GM18861 (cell line): Measurements from ENCODE around the gene CYP2S1.

Experiments
- ATAC-seq: cut with Tn5 transposase; IDR thresholded peaks from one replicate; pipeline ENCODE4 v1.9.1; 2021; ENCODE audit not compliant: unreplicated experiment

Gene CYP2S1

DNA sequence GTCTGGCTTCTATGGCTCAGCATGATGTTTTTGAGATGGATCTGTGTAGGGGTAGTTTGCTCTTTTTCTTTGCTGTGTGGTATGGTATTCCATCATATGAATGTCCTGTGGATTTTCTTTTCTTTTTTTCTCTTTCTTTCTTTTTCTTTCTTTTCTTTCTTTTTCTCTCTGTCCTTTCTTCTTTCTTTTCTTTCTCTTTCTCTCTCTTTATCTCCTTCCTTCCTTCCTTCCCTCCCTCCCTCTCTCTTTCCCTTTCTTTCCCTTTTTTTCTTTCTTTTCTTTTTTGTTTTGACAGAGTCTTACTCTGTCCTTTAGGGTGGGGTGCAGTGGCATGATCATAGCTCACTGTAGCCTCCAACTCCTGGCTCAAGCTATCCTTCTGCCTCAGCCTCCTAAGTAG is 62.2 kb downstream of the CYP2S1 start:
- ATAC-seq = no peak
